Stimulated activated CD8-positive, alpha-beta memory T cell treated with anti-CD3 and anti-CD28 coated beads, Interleukin-2, amount 100 ng/mL, for 48 hours (primary cell): Measurements from ENCODE around the gene ATP6V0E2.

Experiments
- DNase-seq, 2 donors: peaks; one replicate each; pipeline ENCODE4 v3.0.0-alpha.2; 2020; ENCODE audit warnings: low read depth in 2 of 2

The ATP6V0E2 gene

GRCh38 chr7:149838992-149839408 lies 34.8 kb upstream of the ATP6V0E2 start:
- no peak for DNase-seq

GRCh38 chr7:149839933-149840332 lies 33.8 kb upstream of the ATP6V0E2 start:
- no peak for DNase-seq

GRCh38 chr7:149843566-149843965 lies 30.2 kb upstream of the ATP6V0E2 start:
- DNase-seq: no peak

- DNase-seq: no peak
These were observed 29.3 kb upstream of the ATP6V0E2 start for GRCh38 chr7:149844445-149844844.

GRCh38 chr7:149845257-149845980 lies 28.4 kb upstream of the ATP6V0E2 start:
- DNase-seq: no peak

GRCh38 chr7:149846021-149846420 lies 27.7 kb upstream of the ATP6V0E2 start:
- no peak for DNase-seq

GRCh38 chr7:149846436-149847046 lies 27.2 kb upstream of the ATP6V0E2 start:
- DNase-seq: no peak

GRCh38 chr7:149849174-149849573 lies 24.6 kb upstream of the ATP6V0E2 start:
- DNase-seq: no peak

- DNase-seq: no peak
These were observed 23.7 kb upstream of the ATP6V0E2 start for GRCh38 chr7:149850007-149850594.

- DNase-seq: no peak
These were observed 23.1 kb upstream of the ATP6V0E2 start for GRCh38 chr7:149850716-149851115.

GRCh38 chr7:149851449-149851848 lies 22.3 kb upstream of the ATP6V0E2 start:
- DNase-seq: no peak

GRCh38 chr7:149853157-149853556 lies 20.6 kb upstream of the ATP6V0E2 start:
- DNase-seq: no peak

- no peak for DNase-seq
These were observed 19.0 kb upstream of the ATP6V0E2 start for GRCh38 chr7:149854611-149855360.

- DNase-seq: no peak
These were observed 18.1 kb upstream of the ATP6V0E2 start for GRCh38 chr7:149855361-149856305.

- DNase-seq: no peak
These were observed 17.2 kb upstream of the ATP6V0E2 start for GRCh38 chr7:149856583-149856982.

- DNase-seq: no peak
These were observed 14.4 kb upstream of the ATP6V0E2 start for GRCh38 chr7:149859369-149859768.

- DNase-seq: no peak
These were observed 13.9 kb upstream of the ATP6V0E2 start for GRCh38 chr7:149859876-149860275.

- no peak for DNase-seq
These were observed 12.7 kb upstream of the ATP6V0E2 start for GRCh38 chr7:149860821-149861727.

GRCh38 chr7:149861728-149862045 lies 12.1 kb upstream of the ATP6V0E2 start:
- DNase-seq: no peak

GRCh38 chr7:149862156-149862555 lies 11.6 kb upstream of the ATP6V0E2 start:
- DNase-seq: no peak
